ELF-1 (cell line): ENCODE measurements around the gene DOCK2.

Experiments used
- DNase-seq: peaks from one replicate; pipeline ENCODE4 v3.0.0-alpha.2; 2016; ENCODE audit warnings: low read depth, low spot score

The DOCK2 gene

DNA sequence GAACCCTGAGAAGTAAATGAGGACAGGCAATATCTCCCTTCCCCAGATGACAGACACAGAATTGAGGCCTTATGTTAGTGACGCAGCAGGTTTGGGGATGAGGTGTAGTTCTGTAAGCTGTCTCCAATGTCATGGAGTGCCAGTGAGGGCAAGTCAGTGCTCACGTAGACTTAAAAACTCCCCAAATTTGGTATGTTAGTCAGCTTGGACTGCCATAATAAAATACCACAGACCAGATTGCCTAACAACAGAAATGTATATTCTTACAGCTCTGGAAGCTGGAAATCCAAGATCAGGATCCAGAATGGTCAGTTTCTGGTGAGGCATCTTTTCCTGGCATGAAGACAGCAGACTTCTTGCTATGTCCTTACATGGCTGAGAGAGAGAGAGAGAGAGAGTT lies 483.5 kb downstream of the DOCK2 start:
- DNase-seq = no peak

DNA sequence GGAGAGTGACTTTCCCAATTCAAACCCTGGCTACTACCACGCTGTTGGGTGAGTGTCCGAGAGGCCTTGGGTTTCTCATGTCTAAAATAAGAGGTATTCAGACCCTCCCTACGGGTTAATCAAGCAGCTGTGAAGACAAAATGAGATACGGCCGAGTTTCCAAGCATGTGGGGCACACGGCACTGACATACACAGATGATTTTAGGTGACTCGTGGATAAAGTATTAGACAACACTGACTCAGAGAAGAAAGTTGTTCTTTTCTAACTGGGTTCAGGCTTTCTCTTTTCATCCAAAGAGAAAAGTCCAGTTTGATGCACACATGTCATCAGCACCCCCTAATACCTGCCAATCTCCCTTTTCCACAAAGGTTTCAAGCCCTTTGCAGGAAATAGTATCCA lies 484.2 kb downstream of the DOCK2 start:
- no peak for DNase-seq

GRCh38 chr5:170126061-170126460 lies 489.0 kb downstream of the DOCK2 start:
- DNase-seq = no peak

- DNase-seq = no peak
Observed at GRCh38 chr5:170126626-170127025, 489.6 kb downstream of the DOCK2 start.

GRCh38 chr5:170131235-170131634 lies 494.2 kb downstream of the DOCK2 start:
- DNase-seq = no peak

DNA sequence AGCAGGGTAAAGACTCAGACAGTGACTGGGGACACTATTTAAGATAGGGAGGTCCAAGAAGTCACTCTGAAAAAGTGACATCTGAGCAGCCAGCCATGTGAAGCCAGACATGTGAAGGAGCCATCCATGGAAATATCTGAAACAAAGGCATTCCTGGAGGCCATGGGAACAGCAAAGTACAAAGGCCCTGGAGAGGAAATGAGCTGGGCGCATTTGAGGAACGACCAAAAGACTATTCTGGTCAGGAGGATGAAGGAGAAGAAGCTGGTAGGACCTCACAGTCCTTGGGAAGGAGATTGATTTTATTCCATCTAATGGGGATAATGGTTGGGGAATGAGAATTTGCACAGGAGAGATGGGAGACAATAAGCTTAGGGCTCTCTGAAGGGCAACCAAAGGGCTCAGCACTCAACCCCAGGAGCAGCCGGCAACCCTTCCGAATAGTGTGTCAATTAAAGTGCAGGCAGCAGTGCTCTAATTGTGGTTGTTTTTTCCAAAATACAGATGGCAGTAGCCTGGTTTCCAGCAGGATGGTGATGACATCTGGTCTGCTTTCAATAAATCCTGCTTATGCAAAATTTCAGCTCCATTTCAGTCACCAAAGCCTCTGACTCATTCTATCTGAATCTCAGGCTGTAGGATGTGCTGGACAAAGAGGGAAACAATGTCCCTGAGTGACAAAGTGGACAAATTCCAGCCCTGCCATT lies 495.3 kb downstream of the DOCK2 start:
- peak; percentile 23 for DNase-seq
